Measurements from ENCODE around the gene TDRD7.

DNA sequence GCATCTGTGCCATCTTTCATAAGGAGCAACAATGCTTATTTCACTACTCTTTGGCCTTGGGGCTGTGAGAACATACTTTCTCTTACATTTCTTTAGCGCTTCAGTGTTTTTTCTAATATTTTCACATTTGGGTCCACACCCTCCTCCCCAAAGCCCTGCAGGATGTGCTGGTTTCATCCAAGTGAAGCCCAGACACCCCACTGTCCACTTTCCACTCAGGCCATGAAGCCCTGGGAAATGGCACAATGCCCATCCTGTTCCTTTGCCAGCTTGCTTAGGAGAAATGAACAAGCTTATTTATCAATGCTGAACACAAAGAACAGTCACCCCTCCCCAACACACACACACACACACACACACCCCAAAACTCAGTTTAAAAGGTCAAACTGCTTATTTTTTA is 72.2 kb downstream of the TDRD7 start:
- no peak for TF ChIP-seq EZH2 (IDR thresholded peaks at IDR 0.05; ENCODE audit: borderline replicate concordance, low read depth, low read length, poor library complexity, severe bottlenecking)
- TF ChIP-seq, protein P1, sequence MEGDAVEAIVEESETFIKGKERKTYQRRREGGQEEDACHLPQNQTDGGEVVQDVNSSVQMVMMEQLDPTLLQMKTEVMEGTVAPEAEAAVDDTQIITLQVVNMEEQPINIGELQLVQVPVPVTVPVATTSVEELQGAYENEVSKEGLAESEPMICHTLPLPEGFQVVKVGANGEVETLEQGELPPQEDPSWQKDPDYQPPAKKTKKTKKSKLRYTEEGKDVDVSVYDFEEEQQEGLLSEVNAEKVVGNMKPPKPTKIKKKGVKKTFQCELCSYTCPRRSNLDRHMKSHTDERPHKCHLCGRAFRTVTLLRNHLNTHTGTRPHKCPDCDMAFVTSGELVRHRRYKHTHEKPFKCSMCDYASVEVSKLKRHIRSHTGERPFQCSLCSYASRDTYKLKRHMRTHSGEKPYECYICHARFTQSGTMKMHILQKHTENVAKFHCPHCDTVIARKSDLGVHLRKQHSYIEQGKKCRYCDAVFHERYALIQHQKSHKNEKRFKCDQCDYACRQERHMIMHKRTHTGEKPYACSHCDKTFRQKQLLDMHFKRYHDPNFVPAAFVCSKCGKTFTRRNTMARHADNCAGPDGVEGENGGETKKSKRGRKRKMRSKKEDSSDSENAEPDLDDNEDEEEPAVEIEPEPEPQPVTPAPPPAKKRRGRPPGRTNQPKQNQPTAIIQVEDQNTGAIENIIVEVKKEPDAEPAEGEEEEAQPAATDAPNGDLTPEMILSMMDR (conservative IDR thresholded peaks at IDR 0.05; ENCODE audit: low read depth, low read length): no peak

Measured in A673 (cell line).